ENCODE data around the gene RAB27B.
"Not testable (repeated sequence)": the region's sequence is repeated elsewhere in the genome, so short reads cannot be mapped to it uniquely, and the experiment has no call there.

Gene RAB27B

DNA sequence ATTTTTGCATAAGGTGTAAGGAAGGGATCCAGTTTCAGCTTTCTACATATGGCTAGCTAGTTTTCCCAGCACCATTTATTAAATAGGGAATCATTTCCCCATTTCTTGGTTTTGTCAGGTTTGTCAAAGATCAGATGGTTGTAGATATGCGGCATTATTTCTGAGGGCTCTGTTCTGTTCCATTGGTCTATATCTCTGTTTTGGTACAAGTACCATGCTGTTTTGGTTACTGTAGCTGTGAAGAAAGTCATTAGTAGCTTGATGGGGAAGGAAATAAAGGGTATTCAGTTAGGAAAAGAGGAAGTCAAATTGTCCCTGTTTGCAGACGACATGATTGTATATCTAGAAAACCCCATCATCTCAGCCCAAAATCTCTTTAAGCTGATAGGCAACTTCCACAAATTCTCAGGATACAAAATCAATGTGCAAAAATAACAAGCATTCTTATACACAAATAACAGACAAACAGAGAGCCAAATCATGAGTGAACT is 7.4 kb upstream of the RAB27B start:
- DNase-seq: not testable (repeated sequence)

DNA sequence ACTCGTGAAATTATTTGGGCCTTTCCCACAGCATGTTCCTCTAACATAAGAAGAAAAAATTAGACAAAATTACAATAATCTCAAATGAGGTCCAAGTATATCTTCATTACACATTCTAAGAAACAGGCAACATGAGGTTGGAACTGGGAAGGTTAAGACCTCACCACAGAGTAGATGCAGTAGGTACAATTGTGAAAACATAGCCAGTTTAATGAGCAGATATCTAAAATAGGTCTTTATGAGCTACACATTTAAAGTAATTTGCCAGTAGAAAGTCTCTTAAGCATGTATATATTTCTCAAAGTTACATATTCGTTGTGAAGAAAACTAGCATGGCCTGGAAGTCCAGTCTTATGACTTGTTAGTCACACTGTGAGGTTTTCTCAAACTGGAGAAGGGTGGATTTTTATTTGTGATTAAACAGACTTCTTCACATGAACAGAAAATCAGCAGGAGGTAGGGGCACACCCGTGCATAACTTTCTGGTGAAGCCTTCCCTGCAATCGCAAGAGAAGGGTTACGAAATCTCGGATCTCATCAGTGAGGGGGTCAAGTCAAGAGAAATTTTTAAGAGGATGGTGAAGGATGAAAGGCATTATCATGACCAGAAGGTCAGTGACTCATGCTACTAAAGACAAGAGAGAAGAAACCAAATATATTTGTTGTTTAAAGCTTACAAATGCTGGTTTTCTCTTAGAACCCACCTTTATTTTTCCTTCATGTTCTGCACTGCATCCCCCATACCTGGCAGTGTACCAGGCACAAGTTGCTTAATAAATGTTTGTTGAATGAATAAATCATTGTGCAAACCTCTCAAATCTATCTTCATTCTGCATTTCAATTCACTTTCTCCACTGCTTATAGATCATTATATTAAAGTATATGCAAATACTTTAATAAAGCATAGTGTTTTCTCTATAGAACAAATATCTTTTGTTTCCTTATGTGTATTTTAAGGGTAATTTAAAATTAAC is 5.1 kb upstream of the RAB27B start:
- DNase-seq: no peak

DNA sequence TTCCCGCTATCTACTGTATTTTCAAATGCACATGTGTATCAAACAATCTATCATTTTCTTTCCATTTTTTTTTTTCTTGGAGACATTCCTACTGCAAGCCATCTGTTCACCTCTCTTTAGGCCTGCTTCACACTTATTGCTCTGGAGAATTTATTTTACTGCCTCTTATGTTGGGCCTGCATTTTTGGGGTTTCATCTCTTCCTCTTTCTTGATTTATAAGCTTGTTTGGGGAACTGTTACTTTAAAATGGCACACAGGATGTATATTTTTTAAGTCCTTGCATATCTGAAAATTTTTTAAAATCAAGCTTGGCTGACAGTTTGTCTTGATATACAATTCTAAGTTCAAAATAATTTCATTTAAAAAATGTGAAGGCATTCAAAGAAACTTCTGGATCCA is 3.5 kb upstream of the RAB27B start:
- no peak for DNase-seq

DNA sequence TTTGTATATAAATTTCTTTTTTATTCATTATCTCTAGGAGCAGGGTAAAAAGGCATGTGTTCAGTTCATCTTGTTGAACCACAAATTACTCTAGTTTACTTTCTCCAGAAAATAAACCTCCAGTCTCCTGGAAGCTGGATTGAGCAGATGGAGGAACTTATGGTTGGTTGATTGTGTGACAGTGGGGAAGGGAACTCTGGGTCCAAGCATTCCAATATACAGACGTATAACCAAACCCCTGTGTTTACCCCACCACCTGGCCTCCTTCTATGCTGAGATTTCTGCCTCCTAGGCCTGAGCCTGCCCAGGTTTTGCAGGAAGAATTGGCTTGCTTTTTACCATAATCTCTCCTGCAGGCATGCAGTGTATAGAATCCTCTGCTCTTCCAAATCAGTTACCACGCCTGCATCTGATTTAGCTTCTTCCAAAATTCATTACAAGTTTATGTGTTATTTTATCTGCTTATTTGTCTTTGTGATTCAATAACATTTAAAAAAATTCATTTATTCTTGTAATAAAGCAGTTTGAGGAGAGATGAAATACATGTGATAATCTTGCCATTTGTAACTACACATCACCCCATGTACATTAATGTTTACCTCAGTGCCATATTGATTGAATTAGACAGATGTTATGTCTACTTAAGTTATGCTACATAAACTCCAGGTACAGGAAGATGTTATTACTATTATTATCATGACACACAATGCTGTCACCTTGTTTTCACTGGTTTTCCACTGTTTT is 2.5 kb upstream of the RAB27B start:
- DNase-seq: no peak

DNA sequence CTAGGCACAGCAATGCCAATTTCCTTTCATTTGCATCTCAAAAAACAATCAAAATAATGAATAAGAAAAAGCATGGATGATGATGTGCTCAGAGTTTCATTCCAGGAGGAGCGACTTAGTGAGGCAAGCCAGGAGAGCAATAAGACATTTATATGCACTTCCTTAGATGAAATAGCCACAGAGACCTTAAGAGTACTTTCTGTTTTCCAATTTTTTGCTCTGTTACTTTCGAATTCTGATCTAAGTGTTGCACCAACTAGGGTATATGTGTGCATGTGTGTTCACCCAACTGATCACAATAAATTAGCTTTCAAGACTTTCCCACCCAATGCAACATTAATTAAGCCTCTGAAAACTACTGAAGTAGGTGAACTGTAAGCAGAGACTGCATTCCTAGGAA is 709 bp downstream of the RAB27B start:
- no peak for DNase-seq

DNA sequence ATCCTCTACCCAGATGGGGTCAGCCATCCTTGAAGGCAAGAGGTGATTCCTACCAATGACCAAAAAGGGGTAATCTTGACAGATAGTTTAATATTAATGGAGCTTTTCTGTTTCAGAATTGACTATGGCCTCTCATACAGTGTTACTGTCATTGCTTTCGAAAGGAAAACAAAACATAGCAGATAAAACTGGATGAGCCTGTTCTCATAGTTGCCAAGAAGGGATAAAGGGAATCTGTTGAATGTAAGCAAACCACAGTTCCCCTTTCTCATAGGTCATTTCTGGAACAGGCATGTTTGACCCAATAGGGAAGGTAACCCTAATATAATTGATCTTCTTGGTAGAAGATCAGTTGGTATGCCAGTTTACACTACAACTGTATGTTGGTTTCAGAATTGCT is 1.6 kb downstream of the RAB27B start:
- no peak for DNase-seq

DNA sequence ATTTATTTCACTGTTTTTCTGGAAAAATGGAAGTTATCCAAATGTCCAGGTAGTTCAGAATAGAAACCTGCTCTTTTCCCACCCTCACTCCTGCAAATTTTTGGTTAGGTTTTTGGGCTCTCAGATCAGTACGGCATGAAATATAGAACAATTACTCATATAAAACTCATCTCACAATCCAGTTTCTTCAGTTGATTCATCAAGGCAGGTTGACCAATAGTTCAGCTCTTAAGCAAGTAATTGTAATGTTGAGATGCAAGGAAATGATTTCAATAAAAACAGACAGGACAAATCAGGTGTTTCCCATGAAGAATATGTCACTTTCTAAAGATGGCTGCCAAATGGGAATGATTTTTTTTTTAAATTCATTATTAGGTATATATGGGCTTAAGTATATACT is 2.0 kb downstream of the RAB27B start:
- DNase-seq: no peak

DNA sequence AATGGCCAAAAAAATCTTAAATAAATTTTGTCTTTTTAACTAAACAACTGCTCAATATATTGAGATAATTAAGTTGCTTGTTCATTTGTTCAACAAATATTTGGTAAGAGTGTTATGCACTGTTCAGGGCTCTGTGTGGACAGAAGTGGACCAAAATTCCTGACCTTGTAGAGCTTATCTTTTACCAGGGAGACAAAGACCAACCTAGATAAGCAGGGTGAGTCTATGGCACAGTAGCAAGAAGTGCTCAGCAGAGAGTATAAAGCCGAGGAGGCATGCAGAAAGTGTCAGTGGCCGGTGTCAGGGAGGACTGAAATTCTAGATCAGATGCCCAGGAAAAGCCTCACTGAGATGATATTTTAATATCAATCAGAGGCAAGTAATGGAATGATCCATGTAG is 2.6 kb downstream of the RAB27B start:
- DNase-seq: no peak

DNA sequence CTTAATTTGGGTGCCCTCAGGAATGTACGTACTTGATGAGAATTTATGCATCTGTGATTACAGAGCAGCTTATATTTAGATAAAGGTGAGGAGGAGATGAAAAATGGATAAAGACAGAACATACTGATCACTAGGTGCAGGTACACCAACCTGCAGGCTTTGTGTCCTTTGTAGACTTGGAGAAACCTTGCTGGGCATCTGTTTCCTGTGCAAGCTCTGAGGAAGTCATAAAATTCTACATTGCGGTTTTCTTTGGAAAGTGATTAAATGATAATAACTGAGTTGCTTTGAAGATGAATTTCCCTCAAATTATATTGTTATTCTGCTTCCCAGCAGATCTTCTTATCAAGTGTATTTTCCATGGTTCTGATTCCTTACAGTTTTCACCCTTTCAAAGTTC is 7.7 kb downstream of the RAB27B start:
- no peak for DNase-seq

DNA sequence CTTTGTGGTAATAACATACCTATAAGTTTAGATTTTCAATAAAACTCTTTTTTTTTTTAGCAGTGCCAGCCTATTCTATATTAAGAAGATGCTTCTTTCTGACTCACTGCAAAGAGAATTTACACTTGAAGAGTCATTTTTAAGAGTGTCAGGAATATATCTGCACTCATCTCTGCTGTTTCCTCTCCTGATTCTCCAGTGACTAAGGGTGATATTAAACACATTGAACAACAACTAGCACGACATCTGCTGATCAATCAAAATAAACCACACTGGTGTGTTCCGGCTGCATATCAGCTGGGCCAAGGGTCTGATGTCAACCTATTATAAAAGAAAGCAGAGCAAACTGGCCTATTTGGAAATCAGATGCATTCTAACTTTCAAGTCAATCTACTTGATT is 15.0 kb downstream of the RAB27B start:
- DNase-seq: no peak

DNA sequence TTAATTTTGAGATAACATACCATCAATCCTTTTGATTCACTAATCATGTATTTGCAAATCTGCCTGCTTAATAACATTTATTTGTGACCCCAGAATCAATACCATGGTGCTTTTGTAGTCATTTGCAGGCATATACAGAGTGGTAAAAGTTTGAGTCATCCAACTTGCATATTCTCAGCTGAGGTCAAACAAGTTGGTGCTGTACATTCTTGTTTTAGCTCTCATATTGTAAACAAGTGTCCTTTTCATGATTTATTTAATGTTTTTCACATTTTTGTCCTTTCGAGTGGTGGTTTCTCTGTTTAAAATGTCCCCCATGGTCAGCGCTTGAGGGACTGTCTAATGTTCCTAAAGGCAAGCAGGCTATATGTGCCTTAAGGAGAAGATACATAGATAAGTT is 17.5 kb downstream of the RAB27B start:
- DNase-seq: no peak

DNA sequence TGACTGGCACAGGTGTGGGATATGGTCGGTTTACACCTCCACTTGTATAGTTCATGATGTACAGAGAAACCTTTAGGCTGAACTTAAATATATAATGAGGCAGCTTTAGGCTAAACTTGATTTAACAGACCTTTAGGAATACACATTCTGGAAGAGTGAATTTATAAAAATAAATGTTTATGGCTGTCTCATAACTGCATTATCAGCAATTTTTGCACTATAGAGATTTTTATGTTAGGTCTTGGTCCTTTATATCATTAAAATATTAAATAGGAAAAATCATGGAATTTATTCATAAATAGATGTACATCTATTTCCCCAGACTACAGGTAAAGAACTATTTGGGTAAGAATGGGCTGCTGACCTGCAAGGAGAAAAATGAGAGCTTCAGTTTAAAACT is 19.8 kb downstream of the RAB27B start:
- no peak for DNase-seq

DNA sequence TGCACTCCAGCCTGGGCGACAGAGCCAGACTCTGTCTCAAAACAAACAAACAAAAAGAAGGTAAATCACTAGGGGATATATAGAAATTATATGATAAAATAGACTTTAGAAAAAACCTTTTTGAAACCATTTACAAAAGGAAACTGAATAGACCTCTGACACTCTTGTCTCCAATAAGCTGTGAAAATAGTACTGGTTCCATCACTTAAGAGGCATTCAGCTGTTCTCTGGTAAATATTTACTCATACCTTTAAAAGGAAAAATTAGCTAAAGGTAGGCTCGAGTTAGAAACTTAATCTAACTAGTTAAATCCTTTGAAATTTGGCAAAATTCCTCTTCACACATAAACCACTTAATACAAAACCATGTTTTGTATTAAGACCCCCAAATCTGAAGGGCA is 21.4 kb downstream of the RAB27B start:
- DNase-seq: no peak

DNA sequence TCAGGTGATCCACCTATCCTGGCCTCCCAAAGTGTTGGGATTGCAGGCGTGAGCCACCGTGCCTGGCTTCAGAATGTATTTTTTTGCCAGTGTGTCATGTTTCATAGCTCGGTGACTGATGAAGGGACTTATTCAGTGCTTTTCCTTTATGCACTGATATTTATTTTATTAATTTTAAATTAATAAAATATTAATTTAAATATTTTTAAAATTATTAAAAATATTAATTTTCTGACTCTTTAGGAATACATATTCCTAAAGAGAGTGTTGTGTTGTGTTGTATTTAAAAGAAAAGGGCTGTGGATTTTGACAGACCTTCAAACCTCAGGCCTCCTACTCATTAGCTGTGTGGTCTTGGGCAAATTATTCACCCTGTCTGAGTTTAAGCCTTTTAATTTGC is 22.3 kb downstream of the RAB27B start:
- no peak for DNase-seq

DNA sequence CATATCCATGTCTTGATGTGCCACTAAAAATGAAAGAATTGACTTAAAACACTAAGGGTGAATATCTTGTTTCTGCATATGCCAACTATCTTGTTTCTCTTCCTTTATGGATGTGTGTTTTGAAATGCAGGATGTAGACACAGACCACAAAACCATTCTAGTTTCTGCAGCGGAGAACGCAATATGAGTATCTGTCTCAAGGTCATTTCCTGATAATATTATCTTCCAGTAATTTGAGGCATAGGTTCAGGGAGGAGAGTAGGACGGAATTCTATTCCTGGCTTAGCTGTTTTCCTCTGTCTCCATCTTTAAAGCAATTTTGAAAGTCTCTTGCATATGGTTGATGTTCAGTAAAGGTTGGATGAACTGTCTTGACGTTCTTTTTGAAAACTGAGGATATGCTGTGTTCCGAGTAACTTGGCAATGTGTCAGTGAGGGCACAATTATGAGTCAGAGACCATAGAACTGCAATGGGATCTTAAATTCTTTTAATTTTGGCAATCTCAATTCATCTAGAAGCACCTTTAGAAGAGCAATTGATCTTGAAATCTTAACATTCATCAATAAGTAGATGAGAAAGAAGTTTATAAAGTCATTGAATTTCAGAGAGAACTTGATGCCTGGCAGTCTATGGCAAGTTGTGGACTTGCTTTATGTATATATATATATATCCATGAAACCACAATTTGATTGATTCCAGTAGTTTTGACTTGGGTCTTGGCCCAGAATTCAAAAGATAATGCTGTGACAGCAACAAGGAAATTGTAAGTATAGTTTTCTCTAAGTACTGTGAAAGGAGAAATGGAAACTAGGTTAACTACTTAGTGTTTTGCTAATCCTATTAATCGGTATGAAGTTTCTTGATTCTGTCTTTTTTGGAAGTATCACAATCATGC is 24.8 kb downstream of the RAB27B start:
- no peak for DNase-seq

DNA sequence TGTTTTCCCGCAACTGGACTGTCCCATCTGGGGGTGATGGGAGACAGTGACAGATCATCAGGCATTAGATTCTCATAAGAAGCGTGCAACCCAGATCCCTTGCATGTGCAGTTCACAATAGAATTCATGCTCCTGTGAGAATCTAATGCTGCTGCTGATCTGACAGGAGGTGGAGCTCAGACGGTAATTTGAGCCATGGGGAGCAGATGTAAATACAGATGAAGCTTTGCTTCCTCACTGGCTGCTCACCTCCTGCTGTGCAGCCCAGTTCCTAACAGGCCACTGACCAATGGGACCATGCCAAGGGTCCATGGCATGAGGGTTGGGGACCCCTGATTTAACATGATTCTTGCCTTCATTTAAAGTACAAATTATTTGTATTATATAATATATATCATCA is 26.8 kb downstream of the RAB27B start:
- not testable (repeated sequence) for DNase-seq

DNA sequence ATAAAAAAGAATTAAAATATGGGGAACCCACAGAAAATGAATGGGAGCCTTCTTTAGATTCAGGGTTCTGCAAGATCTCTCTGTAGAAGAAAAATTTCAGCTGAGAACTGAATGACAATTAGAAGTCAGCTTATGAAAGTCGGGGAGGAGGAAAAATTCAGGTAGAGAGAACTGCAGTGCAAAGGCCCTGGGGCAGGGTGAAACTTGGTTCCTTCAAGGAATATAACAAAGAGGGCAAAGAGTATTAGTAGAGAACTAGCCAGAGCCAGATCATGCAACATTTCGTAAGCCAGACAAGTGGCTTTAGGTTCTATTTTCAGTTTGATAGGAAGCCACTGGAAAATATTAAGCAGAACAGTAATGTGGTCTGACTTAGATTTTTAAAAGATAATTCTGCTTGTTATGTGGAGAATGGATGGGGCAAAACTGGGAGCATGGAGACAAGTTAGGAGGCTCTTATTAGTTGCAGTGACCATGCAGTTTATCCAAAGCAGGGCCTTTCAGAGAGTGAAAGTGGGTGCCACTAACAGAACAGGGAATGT is 27.9 kb downstream of the RAB27B start:
- DNase-seq: no peak

DNA sequence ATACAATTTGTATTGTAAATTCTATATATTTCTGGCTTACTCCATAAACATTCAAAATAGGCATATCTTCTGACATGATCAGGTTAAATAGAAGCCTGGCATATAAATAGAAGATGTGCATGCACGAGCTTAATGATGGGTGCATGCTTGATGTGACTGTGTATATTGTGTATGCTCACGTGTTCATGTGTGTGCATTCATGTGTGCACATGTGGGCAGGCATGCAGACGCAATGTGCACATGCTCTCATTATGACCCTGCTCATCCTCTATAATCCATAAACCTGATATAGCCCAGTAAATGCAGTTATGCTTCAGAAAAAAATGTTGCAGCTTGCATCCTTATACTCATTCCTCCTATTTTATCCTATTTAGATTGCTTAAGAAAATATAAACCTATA is 29.2 kb downstream of the RAB27B start:
- DNase-seq: no peak

DNA sequence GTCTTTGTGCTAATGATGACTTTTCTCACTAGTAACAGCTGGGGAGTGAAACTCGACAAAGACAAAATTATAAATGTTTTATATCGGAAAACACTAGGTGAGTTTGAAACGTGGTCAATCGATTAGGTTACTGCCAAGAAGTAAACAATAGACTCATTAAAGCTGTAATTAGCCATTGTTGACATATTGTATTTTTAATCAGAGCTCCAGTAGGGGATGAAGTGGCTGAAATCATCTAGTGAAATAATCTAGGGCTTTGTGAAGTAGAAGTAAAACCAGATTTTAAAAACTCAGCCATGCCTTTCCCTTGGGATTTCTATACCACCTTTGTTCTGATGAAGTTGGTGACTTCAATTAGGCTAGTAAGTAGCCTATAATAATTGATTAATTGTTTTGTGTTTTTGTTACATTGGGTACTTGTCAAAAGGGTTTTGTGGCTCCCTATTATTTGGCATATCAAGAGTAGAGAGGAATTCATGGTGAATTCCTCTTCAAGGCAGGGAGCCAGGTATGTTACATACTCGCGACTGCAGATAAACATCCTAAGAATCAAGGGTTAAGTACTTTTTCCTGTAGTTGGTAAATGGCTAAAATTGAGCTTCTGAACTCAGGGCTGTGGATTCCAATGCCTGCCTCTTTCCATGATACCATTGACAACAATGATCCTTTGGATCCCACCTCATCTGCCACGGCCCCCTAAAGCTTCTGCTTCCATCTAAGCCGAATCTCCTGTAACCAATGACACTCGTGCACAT is 31.6 kb downstream of the RAB27B start:
- DNase-seq: no peak

DNA sequence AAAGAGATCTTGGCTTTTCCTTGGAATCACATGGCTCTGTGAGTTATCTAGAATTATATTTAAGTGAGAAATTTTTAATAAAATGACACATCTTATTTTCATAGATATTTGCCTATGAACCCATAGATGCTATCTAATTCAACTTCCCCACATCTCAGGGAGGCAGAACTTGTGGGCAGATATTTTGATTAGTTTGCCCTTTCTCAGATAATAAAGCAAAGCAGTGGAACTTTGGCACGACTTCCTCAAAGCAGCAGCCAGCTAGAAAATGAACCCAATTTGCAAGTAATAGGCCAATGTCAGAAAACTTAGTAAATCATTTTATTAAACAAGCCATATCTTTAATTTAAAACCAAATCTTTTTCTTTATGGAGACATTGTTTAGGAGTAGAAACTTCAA is 32.7 kb downstream of the RAB27B start:
- DNase-seq: no peak

DNA sequence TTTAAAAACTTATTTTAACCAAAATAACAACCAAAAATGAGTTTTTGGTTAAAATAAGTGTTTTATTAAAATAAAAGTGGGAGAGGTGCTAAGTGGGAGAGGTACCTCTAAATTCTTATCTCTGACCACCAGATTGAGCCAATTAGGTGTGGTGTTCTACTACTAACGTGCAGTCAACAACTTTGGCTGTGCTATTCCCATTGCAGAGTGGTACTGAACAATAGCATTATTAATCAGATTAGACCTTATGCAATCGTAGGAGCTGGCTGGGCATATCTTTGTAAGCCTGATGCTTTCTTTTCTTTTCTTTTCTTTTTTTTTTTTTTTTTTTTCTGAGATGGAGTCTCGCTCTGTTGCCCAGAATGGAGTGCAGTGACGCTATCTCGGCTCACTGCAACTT is 38.9 kb downstream of the RAB27B start:
- no peak for DNase-seq

DNA sequence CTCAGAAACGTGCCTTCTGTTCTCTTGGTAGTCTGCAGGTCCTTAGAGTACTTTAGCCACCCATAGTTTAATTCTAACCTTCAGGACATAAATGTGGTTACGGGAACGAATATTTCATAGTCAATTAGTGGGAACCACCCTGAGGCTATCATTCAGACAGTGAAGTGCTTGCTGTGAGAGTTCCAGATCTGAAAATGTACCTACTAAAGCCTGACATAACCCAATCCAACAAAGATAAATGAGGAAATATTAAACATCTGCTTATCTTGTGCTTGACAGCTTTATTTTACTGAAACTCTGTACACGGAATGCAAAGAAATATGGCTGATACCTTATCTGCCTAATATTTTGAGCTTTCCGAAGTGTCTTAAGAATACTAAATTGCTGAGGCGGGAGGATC is 43.0 kb downstream of the RAB27B start:
- DNase-seq: no peak

All from central memory CD4-positive, alpha-beta T cell (primary cell).